Measurements from ENCODE around the gene DNMT1.

DNA sequence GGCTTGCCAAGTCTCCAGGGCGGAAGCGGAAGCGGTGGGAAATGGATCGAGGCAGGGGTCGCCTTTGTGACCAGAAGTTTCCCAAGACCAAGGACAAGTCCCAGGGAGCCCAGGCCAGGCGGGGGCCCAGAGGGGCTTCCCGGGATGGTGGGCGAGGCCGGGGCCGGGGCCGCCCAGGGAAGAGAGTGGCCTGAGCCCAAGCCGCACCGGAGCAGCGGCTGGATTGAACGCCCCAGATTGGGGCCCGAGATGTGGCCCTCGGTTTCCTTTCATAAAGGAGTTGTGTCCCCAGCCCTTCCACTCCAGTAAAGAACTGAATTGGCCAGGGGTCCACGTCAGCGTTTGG lies 83.8 kb downstream of the DNMT1 start:
- TF ChIP-seq, protein P1, sequence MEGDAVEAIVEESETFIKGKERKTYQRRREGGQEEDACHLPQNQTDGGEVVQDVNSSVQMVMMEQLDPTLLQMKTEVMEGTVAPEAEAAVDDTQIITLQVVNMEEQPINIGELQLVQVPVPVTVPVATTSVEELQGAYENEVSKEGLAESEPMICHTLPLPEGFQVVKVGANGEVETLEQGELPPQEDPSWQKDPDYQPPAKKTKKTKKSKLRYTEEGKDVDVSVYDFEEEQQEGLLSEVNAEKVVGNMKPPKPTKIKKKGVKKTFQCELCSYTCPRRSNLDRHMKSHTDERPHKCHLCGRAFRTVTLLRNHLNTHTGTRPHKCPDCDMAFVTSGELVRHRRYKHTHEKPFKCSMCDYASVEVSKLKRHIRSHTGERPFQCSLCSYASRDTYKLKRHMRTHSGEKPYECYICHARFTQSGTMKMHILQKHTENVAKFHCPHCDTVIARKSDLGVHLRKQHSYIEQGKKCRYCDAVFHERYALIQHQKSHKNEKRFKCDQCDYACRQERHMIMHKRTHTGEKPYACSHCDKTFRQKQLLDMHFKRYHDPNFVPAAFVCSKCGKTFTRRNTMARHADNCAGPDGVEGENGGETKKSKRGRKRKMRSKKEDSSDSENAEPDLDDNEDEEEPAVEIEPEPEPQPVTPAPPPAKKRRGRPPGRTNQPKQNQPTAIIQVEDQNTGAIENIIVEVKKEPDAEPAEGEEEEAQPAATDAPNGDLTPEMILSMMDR (IDR thresholded peaks at IDR 0.05), result no peak
- TF ChIP-seq POLR2A (IDR thresholded peaks at IDR 0.05), result no peak
